Activated gamma-delta T cell treated with anti-CD3 and anti-CD28 coated beads, Interleukin-2, amount 50 U/mL, for 16 hours (primary cell): Measurements from ENCODE around the gene CIDEA.

ENCODE experiments used
- DNase-seq: peaks from one replicate; pipeline ENCODE4 v3.0.0-alpha.2; 2020; ENCODE audit warnings: low read depth

The CIDEA gene

GRCh38 chr18:12301263-12302005 is 47.3 kb downstream of the CIDEA start:
- no peak for DNase-seq

GRCh38 chr18:12302391-12303147 is 48.4 kb downstream of the CIDEA start:
- no peak for DNase-seq

GRCh38 chr18:12304351-12305210 is 50.4 kb downstream of the CIDEA start:
- no peak for DNase-seq

GRCh38 chr18:12305211-12305610 is 51.0 kb downstream of the CIDEA start:
- DNase-seq: no peak

- DNase-seq: no peak
Observed at GRCh38 chr18:12305930-12306629, 51.9 kb downstream of the CIDEA start.

GRCh38 chr18:12306752-12307700 is 52.9 kb downstream of the CIDEA start:
- DNase-seq: no peak

GRCh38 chr18:12307701-12308385 is 53.7 kb downstream of the CIDEA start, which contains the start of gene TUBB6:
TUBB6 (plus strand) TSS chr18:12308241; CDS start chr18:12308293, 52 bp downstream.
- no peak for DNase-seq

- no peak for DNase-seq
Observed at GRCh38 chr18:12308386-12309100, 54.4 kb downstream of the CIDEA start.

- DNase-seq: no peak
Observed at GRCh38 chr18:12309683-12310198, 55.6 kb downstream of the CIDEA start.

- DNase-seq: no peak
Observed at GRCh38 chr18:12310762-12311161, 56.6 kb downstream of the CIDEA start.

- DNase-seq: no peak
Observed at GRCh38 chr18:12312976-12313375, 58.8 kb downstream of the CIDEA start.

GRCh38 chr18:12313530-12314245 is 59.5 kb downstream of the CIDEA start:
- DNase-seq: no peak

- DNase-seq: no peak
Observed at GRCh38 chr18:12314591-12315305, 60.6 kb downstream of the CIDEA start.

GRCh38 chr18:12315490-12315889 is 61.3 kb downstream of the CIDEA start:
- no peak for DNase-seq

GRCh38 chr18:12315911-12316310 is 61.8 kb downstream of the CIDEA start:
- no peak for DNase-seq

- DNase-seq: no peak
Observed at GRCh38 chr18:12317664-12318333, 63.6 kb downstream of the CIDEA start.

- no peak for DNase-seq
Observed at GRCh38 chr18:12318334-12318697, 64.2 kb downstream of the CIDEA start.
